Smooth muscle cell (in vitro differentiated cells): ENCODE results near the gene PSME3IP1. TPM values are rescaled to one million over a fixed set of nuclear protein-coding genes. Genes with fewer than 3 reads are reported as not detected.
"Not testable (repeated sequence)": the region's sequence is repeated elsewhere in the genome, so short reads cannot be mapped to it uniquely, and the experiment has no call there.

Source experiments
- DNase-seq: peaks from one replicate; lab custom pipeline; 2025; ENCODE audit not compliant: unreplicated experiment; lab: John Stamatoyannopoulos, UW
- H2AFZ ChIP-seq: fragments of 200-600 bp; sonication (generic); 2 replicates; pipeline ENCODE4 v1.6.0; 2016; ENCODE audit warnings: antibody characterized with exemption, low read depth, mild to moderate bottlenecking
- H3F3A ChIP-seq: fragments of 200-600 bp; sonication (generic); 2 replicates; pipeline ENCODE4 v1.6.0; 2017; ENCODE audit warnings: antibody characterized with exemption, low read depth
- H3K27ac ChIP-seq: fragments of 200-600 bp; sonication (generic); 2 replicates; pipeline ENCODE4 v1.5.1; 2016; ENCODE audit warnings: low read depth, mild to moderate bottlenecking
- H3K27me3 ChIP-seq: fragments of 200-600 bp; sonication (generic); 2 replicates; pipeline ENCODE4 v1.6.1; 2016; ENCODE audit warnings: low read depth, mild to moderate bottlenecking
- H3K36me3 ChIP-seq: fragments of 200-600 bp; sonication (generic); 2 replicates; pipeline ENCODE4 v1.5.1; 2016; ENCODE audit warnings: low read depth
- H3K4me1 ChIP-seq: fragments of 200-600 bp; sonication (generic); 2 replicates; pipeline ENCODE4 v1.5.1; 2016; ENCODE audit warnings: low read depth
- H3K4me2 ChIP-seq: fragments of 200-600 bp; sonication (generic); 2 replicates; pipeline ENCODE4 v1.6.0; 2016; ENCODE audit warnings: mild to moderate bottlenecking
- H3K4me3 ChIP-seq: fragments of 200-600 bp; sonication (generic); 2 replicates; pipeline ENCODE4 v1.5.1; 2016; ENCODE audit warnings: mild to moderate bottlenecking
- H3K79me2 ChIP-seq: fragments of 200-600 bp; sonication (generic); 2 replicates; pipeline ENCODE4 v1.6.0; 2016; ENCODE audit warnings: low read depth, mild to moderate bottlenecking
- H3K9ac ChIP-seq: fragments of 200-600 bp; sonication (generic); 2 replicates; pipeline ENCODE4 v1.6.0; 2016; ENCODE audit warnings: low read depth
- H3K9me3 ChIP-seq: fragments of 200-600 bp; sonication (generic); replicated peaks from 2 replicates; pipeline ENCODE4 v1.5.1; 2016; ENCODE audit warnings: low read depth
- H4K20me1 ChIP-seq: fragments of 200-600 bp; sonication (generic); 2 replicates; pipeline ENCODE4 v1.6.0; 2016; ENCODE audit warnings: low read depth
- WGBS: methylation state at CpG from one replicate; pipeline ENCODE4 v1.1.7; 2016; ENCODE audit warnings: low lambda C conversion rate; 5-methylcytosine and 5-hydroxymethylcytosine counted together
- polyA plus RNA-seq: library from polyadenylated mRNA; unstranded; fragments of >200 nt; fragmentation: Nextera tagmentation; extraction: Ambion mirVana; gene quantifications from 2 replicates; pipeline ENCODE4 v1.2.1, GENCODE V29; 2016
- total RNA-seq: library from RNA; depleted of rRNA; stranded (reverse); fragments of >200 nt; gene quantifications from 2 replicates; pipeline ENCODE4 v1.2.3, GENCODE V29; 2014
- TF ChIP-seq, protein P1 (sequence below): fragments of 200-600 bp; sonication (generic); IDR thresholded peaks from 2 replicates; pipeline ENCODE4 v1.5.1; 2017; ENCODE audit warnings: borderline replicate concordance, mild to moderate bottlenecking, antibody characterized with exemption; ENCODE audit not compliant: insufficient read depth, poor library complexity, severe bottlenecking

PSME3IP1 gene
- total and polyA plus RNA-seq, 2 experiments from 2014 or later: 58.1 to 104 TPM

DNA sequence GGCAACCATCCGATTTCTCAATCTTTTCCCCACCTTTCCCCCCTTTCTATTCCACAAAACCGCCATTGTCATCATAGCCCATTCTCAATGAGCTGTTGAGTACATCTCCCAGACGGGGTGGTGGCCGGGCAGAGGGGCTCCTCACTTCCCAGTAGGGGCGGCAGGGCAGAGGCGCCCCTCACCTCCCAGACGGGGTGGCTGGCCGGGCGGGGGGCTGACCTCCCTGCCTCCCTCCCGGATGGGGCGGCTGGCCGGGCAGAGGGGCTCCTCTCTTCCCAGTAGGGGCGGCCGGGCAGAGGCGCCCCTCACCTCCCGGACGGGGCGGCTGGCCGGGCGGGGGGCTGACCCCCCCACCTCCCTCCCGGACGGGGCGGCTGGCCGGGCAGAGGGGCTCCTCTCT lies 14.5 kb upstream of the PSME3IP1 start:
- not testable (repeated sequence) for DNase-seq, H3K9me3 ChIP-seq, H3K9ac ChIP-seq, H3K4me1 ChIP-seq, H3F3A ChIP-seq, H2AFZ ChIP-seq, H3K4me2 ChIP-seq, H3K27me3 ChIP-seq, H3K27ac ChIP-seq, H3K4me3 ChIP-seq
- Histone ChIP-seq H4K20me1 (peaks cover 33% of the 10 kb centered on the region), H3K79me2 (peaks cover 75% of the 10 kb centered on the region), H3K36me3 (peaks cover 14% of the 10 kb centered on the region)
- 92% methylated on average over 9 of the region's 24 CpGs for WGBS

DNA sequence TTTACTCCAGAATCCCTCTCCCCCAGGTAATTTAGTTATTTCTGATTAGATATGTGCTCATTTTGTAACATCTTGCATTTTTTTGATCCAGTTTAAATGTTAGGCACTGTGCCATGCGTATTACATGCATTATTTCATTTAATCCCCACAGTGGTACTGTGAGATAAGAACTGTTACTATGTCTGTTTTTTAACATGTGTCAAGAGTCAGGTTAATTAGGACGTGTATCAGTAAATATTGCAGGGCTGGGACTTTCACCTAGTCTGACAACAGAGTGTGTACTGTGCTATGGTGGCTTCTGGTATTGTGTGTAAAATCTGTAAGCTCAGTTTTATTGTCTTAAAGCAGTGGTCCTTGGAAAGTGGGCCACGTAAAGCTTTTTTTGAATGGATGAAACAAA lies 10.9 kb upstream of the PSME3IP1 start:
- Histone ChIP-seq H3K79me2 (peaks cover 69% of the 10 kb centered on the region), H3K27me3 (no peaks in the 10 kb centered on the region), H3K4me2 (no peak overlapping the region), H3K27ac (peak overlapping the region; percentile 27), H3F3A (peaks cover 27% of the 10 kb centered on the region), H2AFZ (no peak overlapping the region), H3K4me3 (no peak overlapping the region), H3K4me1 (peaks cover 21% of the 10 kb centered on the region), H4K20me1 (peaks cover 13% of the 10 kb centered on the region), H3K9me3 (no peaks in the 10 kb centered on the region), H3K36me3 (no peaks in the 10 kb centered on the region), H3K9ac (peak overlapping the region; percentile 21)
- 41% methylated on average over 3 of the region's 3 CpGs for WGBS
- DNase-seq: no peak
- TF ChIP-seq, protein P1, sequence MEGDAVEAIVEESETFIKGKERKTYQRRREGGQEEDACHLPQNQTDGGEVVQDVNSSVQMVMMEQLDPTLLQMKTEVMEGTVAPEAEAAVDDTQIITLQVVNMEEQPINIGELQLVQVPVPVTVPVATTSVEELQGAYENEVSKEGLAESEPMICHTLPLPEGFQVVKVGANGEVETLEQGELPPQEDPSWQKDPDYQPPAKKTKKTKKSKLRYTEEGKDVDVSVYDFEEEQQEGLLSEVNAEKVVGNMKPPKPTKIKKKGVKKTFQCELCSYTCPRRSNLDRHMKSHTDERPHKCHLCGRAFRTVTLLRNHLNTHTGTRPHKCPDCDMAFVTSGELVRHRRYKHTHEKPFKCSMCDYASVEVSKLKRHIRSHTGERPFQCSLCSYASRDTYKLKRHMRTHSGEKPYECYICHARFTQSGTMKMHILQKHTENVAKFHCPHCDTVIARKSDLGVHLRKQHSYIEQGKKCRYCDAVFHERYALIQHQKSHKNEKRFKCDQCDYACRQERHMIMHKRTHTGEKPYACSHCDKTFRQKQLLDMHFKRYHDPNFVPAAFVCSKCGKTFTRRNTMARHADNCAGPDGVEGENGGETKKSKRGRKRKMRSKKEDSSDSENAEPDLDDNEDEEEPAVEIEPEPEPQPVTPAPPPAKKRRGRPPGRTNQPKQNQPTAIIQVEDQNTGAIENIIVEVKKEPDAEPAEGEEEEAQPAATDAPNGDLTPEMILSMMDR: no peak

DNA sequence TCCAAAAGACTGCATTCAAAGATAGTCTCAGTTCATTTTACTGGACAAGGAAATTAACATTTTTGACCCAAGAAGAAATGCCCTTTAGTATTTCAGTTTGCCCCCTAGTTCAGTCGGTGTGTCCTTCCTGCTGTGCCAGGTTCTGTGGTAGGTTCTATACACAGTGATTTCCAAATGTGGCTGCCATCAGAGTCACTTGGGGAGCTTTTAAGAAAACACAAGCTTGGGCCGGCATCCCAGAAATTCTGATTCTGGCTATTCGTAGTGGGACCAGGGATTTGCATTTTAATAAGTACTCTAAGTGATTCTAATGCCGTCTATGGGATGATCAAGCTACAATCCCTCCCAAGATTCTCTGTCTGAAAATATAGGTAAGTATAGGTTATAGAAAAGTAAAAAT lies 10.4 kb upstream of the PSME3IP1 start:
- peak overlapping the region; percentile 27 for H3K27ac ChIP-seq
- TF ChIP-seq, protein P1: no peak

DNA sequence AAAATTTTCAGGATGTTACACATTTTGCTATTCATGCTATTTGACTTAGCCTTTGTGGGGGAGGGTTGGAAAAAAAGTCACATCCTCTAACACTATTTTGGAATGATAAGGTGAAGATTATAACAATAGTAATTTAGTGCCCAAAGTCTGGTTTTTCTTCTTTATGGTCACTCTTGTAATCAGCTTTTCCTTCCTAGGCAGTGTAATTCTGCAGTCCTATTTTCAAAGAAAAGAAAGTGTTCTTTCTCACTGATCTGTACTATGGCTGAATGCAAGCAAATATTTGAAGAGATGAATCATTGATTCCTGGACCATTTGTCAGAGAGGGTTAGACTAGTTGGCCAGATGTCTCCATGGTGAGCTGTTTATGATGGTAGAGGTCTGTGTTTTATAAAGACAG lies 8.7 kb upstream of the PSME3IP1 start:
- H3K9ac ChIP-seq: peak overlapping the region; percentile 86

More for the DNA sequence above, 10.4 kb upstream of the PSME3IP1 start:
- Histone ChIP-seq H3K79me2 (peaks cover 74% of the 10 kb centered on the region), H3K9ac (peak overlapping the region; percentile 21), H3F3A (peaks cover 29% of the 10 kb centered on the region), H3K36me3 (no peaks in the 10 kb centered on the region), H3K4me3 (no peak overlapping the region), H3K9me3 (no peaks in the 10 kb centered on the region), H4K20me1 (peaks cover 16% of the 10 kb centered on the region), H3K4me2 (no peak overlapping the region), H2AFZ (no peak overlapping the region), H3K27me3 (no peaks in the 10 kb centered on the region), H3K4me1 (peaks cover 26% of the 10 kb centered on the region)
- 90% methylated on average over 4 of the region's 4 CpGs for WGBS
- no peak for DNase-seq

More for the DNA sequence above, 8.7 kb upstream of the PSME3IP1 start:
- Histone ChIP-seq H3K36me3 (no peaks in the 10 kb centered on the region), H3K4me2 (peak overlapping the region; percentile 79), H3K9me3 (no peaks in the 10 kb centered on the region), H4K20me1 (peaks cover 33% of the 10 kb centered on the region), H2AFZ (no peak overlapping the region), H3K79me2 (peaks cover 90% of the 10 kb centered on the region), H3K4me1 (peaks cover 33% of the 10 kb centered on the region), H3K27me3 (no peaks in the 10 kb centered on the region), H3K27ac (peak overlapping the region; percentile 95), H3F3A (peaks cover 29% of the 10 kb centered on the region), H3K4me3 (peak overlapping the region; percentile 6)
- TF ChIP-seq, protein P1: no peak
- DNase-seq: no peak
